K562 (cell line): ENCODE measurements around the gene ATAD5. TPM values are rescaled to one million over a fixed set of nuclear protein-coding genes. Genes with fewer than 3 reads are reported as not detected.

Experiments used
- ATAC-seq: fragments of 200-7000 bp; cut with Tn5 transposase; 3 replicates; pipeline ENCODE4 v1.9.1; 2020; ENCODE audit warnings: moderate library complexity
- BruUV-seq: library from RNA; stranded (reverse); fragments of 400-500 nt; replicated peaks from 2 replicates; lab custom pipeline; 2021; lab: Mats Ljungman, UMichigan
- CTCF ChIA-PET: fragments of 300-600 bp; formaldehyde crosslinking; extraction: SDS; loops from one replicate; lab custom pipeline; 2021; ENCODE audit warnings: low intra/inter-chr PET ratio; lab: Yijun Ruan, JAX
- POLR2A ChIA-PET: fragments of 300-600, 350-650 bp; sonication (Branson Sonifier 250); formaldehyde crosslinking; extraction: SDS; loops from one replicate; lab custom pipeline; 2021; ENCODE audit warnings: antibody characterized with exemption, inconsistent platforms; lab: Yijun Ruan, JAX
- DNase-seq, 4 experiments: peaks; one replicate each; pipeline versions ENCODE4 v3.0.0 to v3.0.0-alpha.2; 2011 to 2018; ENCODE audit warnings: low spot score in 3 of 4, mixed read lengths in 3 of 4; ENCODE audit errors: extremely low read depth in 1 of 4
- FAIRE-seq: peaks from 2 replicates; lab custom pipeline; 2011; peaks lifted over from hg19 to GRCh38; lab: Jason Lieb, UNC
- H2AFZ ChIP-seq: 2 replicates; pipeline ENCODE4 v1.6.0; 2011; ENCODE audit warnings: low read depth, low read length, control low read depth, inconsistent platforms
- H3K27ac ChIP-seq: fragments of 200-600 bp; 3 replicates; pipeline ENCODE4 v1.8.0; 2011; ENCODE audit warnings: low read depth, mild to moderate bottlenecking, control low read depth, inconsistent platforms, low read length, moderate library complexity, mixed read lengths; ENCODE audit errors: extremely low read depth
- H3K27me3 ChIP-seq, 2 experiments: fragments of 300-600 bp in 1 of 2; 2 replicates in 1 of 2; 3 replicates in 1 of 2; pipeline versions ENCODE4 v1.6.0 to v1.8.0; 2011; ENCODE audit warnings: inconsistent platforms in 2 of 2, low read length in 2 of 2, mild to moderate bottlenecking in 1 of 2, mixed read lengths in 1 of 2, moderate library complexity in 1 of 2; ENCODE audit not compliant: control insufficient read depth in 2 of 2, insufficient read depth in 2 of 2
- H3K36me3 ChIP-seq: fragments of 300-600 bp; 3 replicates; pipeline ENCODE4 v1.8.0; 2011; ENCODE audit warnings: mild to moderate bottlenecking, low read length, inconsistent platforms; ENCODE audit not compliant: control insufficient read depth, insufficient read depth
- H3K4me1 ChIP-seq, 2 experiments: fragments of 200-600 bp in 1 of 2; replicated peaks in 1 of 2; 2 replicates in 1 of 2; 3 replicates in 1 of 2; pipeline versions ENCODE4 v1.5.1 to v1.8.0; 2011; ENCODE audit warnings: inconsistent platforms in 2 of 2, low read length in 2 of 2, mild to moderate bottlenecking in 1 of 2, mixed read lengths in 1 of 2, moderate library complexity in 1 of 2; ENCODE audit not compliant: control insufficient read depth in 2 of 2, insufficient read depth in 2 of 2
- H3K4me2 ChIP-seq: 2 replicates; pipeline ENCODE4 v1.6.1; 2011; ENCODE audit warnings: low read length, control low read depth, inconsistent platforms, mixed read lengths; ENCODE audit not compliant: insufficient read depth
- H3K4me3 ChIP-seq: fragments of 200-600 bp; sonication (generic), shearing (Covaris generic); 2 replicates; pipeline ENCODE4 v1.5.1; 2016; ENCODE audit warnings: control low read depth, inconsistent platforms
- H3K79me2 ChIP-seq: fragments of 200-600 bp; 3 replicates; pipeline ENCODE4 v1.8.0; 2011; ENCODE audit warnings: low read length, inconsistent platforms; ENCODE audit not compliant: control insufficient read depth, insufficient read depth
- H3K9ac ChIP-seq, 2 experiments: 2 replicates each; pipeline versions ENCODE4 v1.6.0 to v1.6.1; 2011; ENCODE audit warnings: low read depth in 2 of 2, low read length in 2 of 2, control low read depth in 1 of 2, inconsistent platforms in 1 of 2, mild to moderate bottlenecking in 1 of 2, mixed read lengths in 1 of 2; ENCODE audit not compliant: insufficient read depth in 1 of 2
- H3K9me1 ChIP-seq: one replicate; pipeline ENCODE4 v1.6.0; 2011; ENCODE audit warnings: inconsistent platforms, mild to moderate bottlenecking, low read length, moderate library complexity; ENCODE audit not compliant: control insufficient read depth, insufficient read depth
- H3K9me3 ChIP-seq: replicated peaks from 2 replicates; pipeline ENCODE4 v1.5.1; 2011; ENCODE audit warnings: low read depth, low read length, inconsistent platforms; ENCODE audit not compliant: control insufficient read depth, insufficient read depth
- H4K20me1 ChIP-seq: replicated peaks from 2 replicates; pipeline ENCODE4 v1.6.1; 2011; ENCODE audit warnings: low read length, inconsistent platforms, mixed read lengths; ENCODE audit not compliant: control insufficient read depth, insufficient read depth
- BRF1 ChIP-seq: IDR thresholded peaks from 3 replicates; pipeline ENCODE4 v1.6.1; 2011; ENCODE audit warnings: borderline replicate concordance, mild to moderate bottlenecking; ENCODE audit not compliant: insufficient read length; ENCODE audit errors: extremely low read depth
- FOXJ2 ChIP-seq: fragments of 200-800 bp; sonication (Bioruptor generic); IDR thresholded peaks from 2 replicates; pipeline ENCODE4 v1.6.1; 2016; ENCODE audit warnings: missing genetic modification characterization, missing compliant biosample characterization
- HDGF ChIP-seq: fragments of 450-650 bp; IDR thresholded peaks from 2 replicates; pipeline ENCODE4 v1.6.1; 2016
- KAT2B ChIP-seq: IDR thresholded peaks from one replicate; pipeline ENCODE4 v1.6.1; 2012; ENCODE audit warnings: low read depth, mild to moderate bottlenecking, control low read depth, inconsistent platforms, low read length, moderate library complexity
- MTA3 ChIP-seq: fragments of 450-650 bp; formaldehyde crosslinking; IDR thresholded peaks from 2 replicates; pipeline ENCODE4 v1.6.1; 2017; ENCODE audit warnings: mild to moderate bottlenecking, borderline replicate concordance
- SMAD2 ChIP-seq: fragments of 150-350 bp; IDR thresholded peaks from 2 replicates; pipeline ENCODE4 v1.6.1; 2014; ENCODE audit warnings: low read depth, mild to moderate bottlenecking, low read length
- SNIP1 ChIP-seq: fragments of 450-650 bp; IDR thresholded peaks from 2 replicates; pipeline ENCODE4 v1.7.1; 2017; ENCODE audit warnings: low read depth, mild to moderate bottlenecking
- ZBTB5 ChIP-seq: fragments of 450-650 bp; IDR thresholded peaks from 2 replicates; pipeline ENCODE4 v1.6.1; 2017; ENCODE audit warnings: antibody characterized with exemption
- ZFP91 ChIP-seq: sonication (generic); formaldehyde crosslinking; IDR thresholded peaks from 2 replicates; pipeline ENCODE4 v1.8.0; 2022; ENCODE audit warnings: mild to moderate bottlenecking, missing genetic modification reagents
- WGBS: fragments of 100-300 bp; shearing (Covaris generic); methylation state at CpG from one replicate; pipeline ENCODE4 v1.1.6; 2016; ENCODE audit warnings: low coverage, mixed read lengths; ENCODE audit not compliant: insufficient coverage; ENCODE audit errors: missing lambda C conversion rate; 5-methylcytosine and 5-hydroxymethylcytosine counted together
- in situ Hi-C: fragments of 300-500 bp; cut with MboI; formaldehyde crosslinking; loops from 4 replicates; pipeline ENCODE4 v1.15.0; 2018; ENCODE audit warnings: inconsistent platforms, mixed read lengths
- intact Hi-C: fragments of 100-400 bp; cut with micrococcal nuclease; formaldehyde crosslinking; loops from 2 replicates; pipeline ENCODE4 v1.14.2; 2022
- polyA plus RNA-seq, 8 experiments: library from polyadenylated mRNA; depleted of rRNA in 4 of 8; stranded (reverse) in 5 of 8; unstranded in 3 of 8; fragments of >200 nt; fragmentation: Nextera tagmentation in 2 of 8; fragmentation: Illumina TruSeq in 1 of 8; extraction: Ambion mirVana in 2 of 8; extraction: Trizol in 1 of 8; gene quantifications; 2 replicates each; pipeline versions ENCODE4 v1.2.1 to v1.2.3, GENCODE V29; 2011 to 2014; ENCODE audit warnings: inconsistent platforms in 1 of 8, missing spikeins in 1 of 8
- total RNA-seq, 7 experiments: library from RNA; depleted of rRNA in 6 of 7; stranded (reverse); fragments of >200 nt in 6 of 7; fragmentation: Illumina TruSeq in 2 of 7; extraction: Trizol in 2 of 7; gene quantifications; 2 replicates each; pipeline versions ENCODE4 v1.2.1 to v1.2.3, GENCODE V29; 2011 to 2021; ENCODE audit warnings: low replicate concordance in 1 of 7
- TF ChIP-seq, protein P1 (sequence below): fragments of 250-450 bp; sonication (Bioruptor Pico); IDR thresholded peaks from 2 replicates; pipeline ENCODE4 v1.5.1; 2021; ENCODE audit warnings: mild to moderate bottlenecking

ATAD5 gene
- total and polyA plus RNA-seq, 9 of the 15 experiments (the other 6 are each of a cell fraction or from before 2014, with no cell fraction given): 4.6 to 25.6 (median 19.5) TPM

DNA sequence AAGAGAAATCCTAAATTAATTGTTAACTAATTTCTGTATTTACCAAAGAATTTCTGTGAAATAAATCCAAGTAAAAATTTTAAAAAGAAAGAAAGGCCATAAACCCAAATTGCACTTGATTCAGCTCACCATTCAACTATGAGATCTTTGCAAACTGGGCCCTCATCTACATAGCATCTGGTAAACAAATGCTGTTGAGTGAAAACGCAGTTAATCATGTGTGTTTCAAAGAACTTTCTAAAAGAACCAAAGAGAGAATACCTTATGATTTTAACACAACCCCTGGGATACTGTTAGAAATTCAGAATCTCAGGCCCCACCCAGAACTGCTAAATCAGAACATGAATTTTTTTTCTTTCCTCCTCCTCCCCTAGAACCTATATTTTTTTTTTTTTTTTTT lies 23.9 kb upstream of the ATAD5 start:
- Histone ChIP-seq H4K20me1 (no peaks in the 10 kb centered on the region; the same call in 1 of the 2 replicates), H3K27ac (no peak overlapping the region), H3K27me3 (no peaks in the 10 kb centered on the region), H3K4me1 (no peaks in the 10 kb centered on the region)
- 82% methylated on average over 1 of the region's 1 CpG for WGBS
- no TSS peak for BruUV-seq
- ATAC-seq: no peak
- no peak for TF ChIP-seq SNIP1
- TF ChIP-seq BRF1: no peak
- no peak for TF ChIP-seq ZBTB5
- TF ChIP-seq, protein P1, sequence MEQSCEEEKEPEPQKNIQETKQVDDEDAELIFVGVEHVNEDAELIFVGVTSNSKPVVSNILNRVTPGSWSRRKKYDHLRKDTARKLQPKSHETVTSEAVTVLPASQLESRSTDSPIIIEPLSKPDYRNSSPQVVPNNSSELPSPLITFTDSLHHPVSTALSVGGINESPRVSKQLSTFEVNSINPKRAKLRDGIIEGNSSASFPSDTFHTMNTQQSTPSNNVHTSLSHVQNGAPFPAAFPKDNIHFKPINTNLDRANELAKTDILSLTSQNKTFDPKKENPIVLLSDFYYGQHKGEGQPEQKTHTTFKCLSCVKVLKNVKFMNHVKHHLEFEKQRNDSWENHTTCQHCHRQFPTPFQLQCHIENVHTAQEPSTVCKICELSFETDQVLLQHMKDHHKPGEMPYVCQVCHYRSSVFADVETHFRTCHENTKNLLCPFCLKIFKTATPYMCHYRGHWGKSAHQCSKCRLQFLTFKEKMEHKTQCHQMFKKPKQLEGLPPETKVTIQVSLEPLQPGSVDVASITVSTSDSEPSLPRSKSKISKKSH: no peak
- no peak for TF ChIP-seq KAT2B
- TF ChIP-seq MTA3: no peak
- no peak for TF ChIP-seq FOXJ2 (tag)
- no peak for TF ChIP-seq ZFP91 (CRISPR knock-in tag)
- TF ChIP-seq SMAD2: no peak
- no peak for TF ChIP-seq HDGF
- TF ChIP-seq, all 486 proteins: peak for 0
- CTCF ChIA-PET: no interaction called here
- Histone ChIP-seq H2AFZ (no peak overlapping the region), H3K9me3 (no peaks in the 10 kb centered on the region), H3K36me3 (peaks cover 52% of the 10 kb centered on the region), H3K4me3 (no peak overlapping the region), H3K9ac (no peak overlapping the region), H3K79me2 (peaks cover 65% of the 10 kb centered on the region), H3K9me1 (no peaks in the 10 kb centered on the region), H3K4me2 (no peak overlapping the region)
- in situ Hi-C loops: no loop called here
- intact Hi-C loops: no loop called here
- no peak for FAIRE-seq
- DNase-seq: no peak
- POLR2A ChIA-PET: no interaction called here
